ENCODE results near the gene MLKL.

Gene MLKL

GRCh38 chr16:74698222-74698621 is 2.4 kb downstream of the MLKL start:
- TF ChIP-seq CTCF (IDR thresholded peaks at IDR 0.05; ENCODE audit: low read depth, low read length), result no peak
- 0 out of 2 replicates have a peak overlapping the region, but pooled peaks have one; percentile 27 for H3K4me3 ChIP-seq (ENCODE audit: low read depth, low read length)

DNA sequence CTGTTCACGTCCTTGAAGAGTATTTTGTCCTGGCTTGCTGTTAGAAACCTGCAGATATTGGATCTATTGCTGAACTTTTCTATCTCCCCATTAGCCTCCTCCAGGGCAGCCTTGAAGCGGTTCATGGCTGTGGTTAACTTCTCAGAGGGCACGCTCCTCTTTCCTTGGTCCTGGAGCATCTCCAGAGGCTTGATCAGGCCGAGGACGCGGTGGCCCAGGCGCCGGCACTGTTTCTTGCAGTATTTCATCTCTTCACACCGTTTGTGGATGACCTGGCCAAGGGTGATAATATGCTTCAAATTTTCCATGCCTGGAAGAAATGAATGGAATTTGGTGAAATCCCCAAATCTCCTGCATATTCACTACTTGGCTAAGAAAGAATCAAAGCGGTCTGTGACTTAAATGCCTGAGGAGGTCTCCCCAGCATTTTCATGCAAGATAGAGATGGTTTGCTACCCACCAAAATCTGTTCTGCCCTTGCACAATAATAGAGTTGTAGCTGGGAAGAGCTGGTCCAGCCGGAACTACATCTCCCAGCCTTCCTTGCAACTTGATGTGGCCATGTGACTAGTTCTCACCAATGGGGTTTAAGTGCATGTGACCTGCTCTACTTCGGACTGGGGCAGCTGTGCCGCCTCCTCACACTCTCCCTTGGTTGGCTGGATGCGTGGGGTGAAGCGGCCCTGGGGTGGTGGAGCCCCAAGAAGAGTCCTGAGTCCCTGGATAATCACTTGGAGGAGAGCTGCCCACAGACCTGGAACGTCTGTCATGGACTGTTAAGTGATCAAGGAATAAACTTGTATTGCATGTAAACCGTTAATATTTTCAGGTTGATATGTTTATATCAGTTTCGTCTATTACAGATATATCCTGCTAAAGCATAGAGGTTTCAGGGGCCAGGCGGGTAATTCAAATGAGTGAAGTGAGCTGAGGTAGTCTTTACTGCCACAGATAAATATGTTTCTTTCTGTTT is 4.9 kb downstream of the MLKL start:
- peak overlapping the region; percentile 43 for H3K4me3 ChIP-seq (ENCODE audit: low read depth, low read length)
- no peak for TF ChIP-seq CTCF (IDR thresholded peaks at IDR 0.05; ENCODE audit: low read depth, low read length)

DNA sequence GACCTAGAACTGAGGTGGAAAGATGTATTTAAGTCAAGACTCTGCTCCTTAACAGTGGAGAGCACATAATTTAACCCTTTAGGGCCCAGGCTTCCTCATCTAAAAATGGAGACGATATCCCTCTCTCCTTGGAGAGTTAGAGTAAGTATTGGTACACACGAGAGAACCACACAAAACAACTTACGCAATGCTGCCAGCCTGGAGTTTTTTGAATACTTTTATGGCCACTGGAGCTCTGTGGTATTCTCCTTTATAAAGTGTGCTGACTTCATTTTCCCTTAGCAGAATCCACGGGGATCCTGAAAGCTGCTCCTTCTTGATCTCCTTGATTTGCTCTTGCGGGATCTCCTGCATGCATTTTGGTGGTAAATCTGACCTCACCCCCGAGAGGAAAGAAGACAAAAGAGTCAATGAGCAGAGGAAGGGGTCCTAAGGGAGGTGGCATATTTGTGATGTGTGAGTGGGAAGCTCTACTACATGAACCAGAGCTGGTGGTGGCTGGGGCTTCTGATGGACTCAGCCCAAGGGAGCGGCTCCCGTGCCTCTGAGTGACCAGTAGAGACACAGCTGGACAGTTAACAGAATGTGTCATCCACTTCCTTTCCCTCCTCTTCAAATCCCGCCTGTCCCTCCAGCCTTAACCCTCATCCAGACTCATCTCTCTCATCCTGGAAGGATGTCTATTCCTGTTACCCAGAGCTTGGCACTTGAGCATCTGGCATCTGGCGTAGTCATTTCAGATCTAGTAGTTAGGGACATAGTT is 9.4 kb downstream of the MLKL start:
- TF ChIP-seq CTCF (IDR thresholded peaks at IDR 0.05; ENCODE audit: low read depth, low read length), result no peak
- H3K4me3 ChIP-seq (ENCODE audit: low read depth, low read length), result no peak overlapping the region

- no peak for TF ChIP-seq CTCF (IDR thresholded peaks at IDR 0.05; ENCODE audit: low read depth, low read length)
- H3K4me3 ChIP-seq (ENCODE audit: low read depth, low read length), result no peak overlapping the region
Measured at GRCh38 chr16:74682556-74682955, 18.1 kb downstream of the MLKL start.

DNA sequence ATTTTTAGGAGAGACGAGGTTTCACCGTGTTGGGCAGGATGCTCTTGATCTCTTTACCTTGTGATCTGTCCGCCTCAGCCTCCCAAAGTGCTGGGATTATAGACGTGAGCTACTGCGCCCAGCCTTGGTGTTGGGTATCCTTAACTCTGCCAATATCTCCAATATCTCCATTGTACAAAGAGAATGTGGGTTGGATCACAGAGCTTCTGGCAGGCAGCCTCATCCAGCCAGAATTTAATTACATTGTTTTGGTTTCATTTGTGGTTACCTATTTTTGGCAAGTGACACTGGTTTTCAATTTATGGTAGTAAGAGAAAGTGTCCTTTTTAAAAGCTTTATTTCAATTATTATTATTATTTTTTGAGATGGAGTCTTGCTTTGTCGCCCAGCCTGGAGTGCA is 20.0 kb downstream of the MLKL start:
- H3K4me3 ChIP-seq (ENCODE audit: low read depth, low read length), result no peak overlapping the region
- TF ChIP-seq CTCF (IDR thresholded peaks at IDR 0.05; ENCODE audit: low read depth, low read length), result no peak

- H3K4me3 ChIP-seq (ENCODE audit: low read depth, low read length), result no peak overlapping the region
- no peak for TF ChIP-seq CTCF (IDR thresholded peaks at IDR 0.05; ENCODE audit: low read depth, low read length)
Measured at GRCh38 chr16:74679983-74680382, 20.7 kb downstream of the MLKL start.

GRCh38 chr16:74677868-74678267 is 22.8 kb downstream of the MLKL start:
- TF ChIP-seq CTCF (IDR thresholded peaks at IDR 0.05; ENCODE audit: low read depth, low read length), result no peak
- H3K4me3 ChIP-seq (ENCODE audit: low read depth, low read length), result no peak overlapping the region

All from WI38 (cell line).